Panc1 (cell line): ENCODE results near the gene ROBO3.

Experiments used
- SIN3A ChIP-seq: IDR thresholded peaks from 2 replicates; pipeline ENCODE4 v1.6.1; 2012; ENCODE audit warnings: low read depth, mild to moderate bottlenecking, low read length, moderate library complexity, borderline replicate concordance; ENCODE audit not compliant: insufficient read depth
- TF ChIP-seq, protein P1 (sequence below): fragments of 450-650 bp; IDR thresholded peaks from 2 replicates; pipeline ENCODE4 v1.5.1; 2017; ENCODE audit warnings: mild to moderate bottlenecking

DNA sequence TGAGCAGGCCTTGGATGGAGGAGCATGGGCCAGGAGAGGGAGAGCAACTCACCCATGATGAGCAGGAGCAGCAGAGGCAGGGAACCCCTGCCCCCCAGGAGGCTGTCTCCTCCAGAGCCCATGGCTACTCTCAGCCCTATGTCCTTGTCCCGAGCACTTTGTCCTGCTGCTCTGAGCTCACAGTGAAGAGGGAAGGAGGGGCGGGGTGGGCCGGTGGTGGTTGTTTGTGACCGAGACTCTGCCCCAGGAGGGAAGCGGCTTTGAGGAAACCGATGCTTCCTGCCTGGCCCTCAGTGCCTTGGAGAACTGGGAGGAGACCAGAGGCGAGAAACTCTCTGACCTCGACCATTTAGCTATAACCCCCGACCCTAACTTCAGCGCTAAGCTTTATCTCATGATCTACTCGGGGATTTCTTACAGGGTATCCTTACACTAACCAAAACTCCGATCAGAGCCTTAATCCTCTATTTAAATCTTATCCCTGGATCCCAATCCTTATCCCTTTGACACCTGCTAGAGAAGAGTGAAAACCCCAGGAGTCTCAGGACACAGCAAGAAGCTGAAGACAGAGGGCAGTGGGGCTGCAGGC is 32.5 kb downstream of the ROBO3 start, which contains the start of gene ROBO4:
- TF ChIP-seq, protein P1, sequence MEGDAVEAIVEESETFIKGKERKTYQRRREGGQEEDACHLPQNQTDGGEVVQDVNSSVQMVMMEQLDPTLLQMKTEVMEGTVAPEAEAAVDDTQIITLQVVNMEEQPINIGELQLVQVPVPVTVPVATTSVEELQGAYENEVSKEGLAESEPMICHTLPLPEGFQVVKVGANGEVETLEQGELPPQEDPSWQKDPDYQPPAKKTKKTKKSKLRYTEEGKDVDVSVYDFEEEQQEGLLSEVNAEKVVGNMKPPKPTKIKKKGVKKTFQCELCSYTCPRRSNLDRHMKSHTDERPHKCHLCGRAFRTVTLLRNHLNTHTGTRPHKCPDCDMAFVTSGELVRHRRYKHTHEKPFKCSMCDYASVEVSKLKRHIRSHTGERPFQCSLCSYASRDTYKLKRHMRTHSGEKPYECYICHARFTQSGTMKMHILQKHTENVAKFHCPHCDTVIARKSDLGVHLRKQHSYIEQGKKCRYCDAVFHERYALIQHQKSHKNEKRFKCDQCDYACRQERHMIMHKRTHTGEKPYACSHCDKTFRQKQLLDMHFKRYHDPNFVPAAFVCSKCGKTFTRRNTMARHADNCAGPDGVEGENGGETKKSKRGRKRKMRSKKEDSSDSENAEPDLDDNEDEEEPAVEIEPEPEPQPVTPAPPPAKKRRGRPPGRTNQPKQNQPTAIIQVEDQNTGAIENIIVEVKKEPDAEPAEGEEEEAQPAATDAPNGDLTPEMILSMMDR, result no peak
- no peak for TF ChIP-seq SIN3A
